HepG2 (cell line): ENCODE measurements around the gene NACC2. TPM values are rescaled to one million over a fixed set of nuclear protein-coding genes. Genes with fewer than 3 reads are reported as not detected.

Experiments used
- BCL3 ChIP-seq: sonication (generic); formaldehyde crosslinking; IDR thresholded peaks from 2 replicates; pipeline ENCODE4 v1.5.1; 2020; ENCODE audit warnings: mild to moderate bottlenecking, missing genetic modification reagents, moderate library complexity
- CREBL2 ChIP-seq: sonication (generic); formaldehyde crosslinking; IDR thresholded peaks from 2 replicates; pipeline ENCODE4 v1.8.1; 2023; ENCODE audit warnings: missing genetic modification reagents, mild to moderate bottlenecking, borderline replicate concordance
- FOSL2 ChIP-seq: sonication (generic); formaldehyde crosslinking; IDR thresholded peaks from 2 replicates; pipeline ENCODE4 v1.4.0; 2020; ENCODE audit warnings: missing genetic modification reagents
- GPBP1L1 ChIP-seq: sonication (generic); formaldehyde crosslinking; IDR thresholded peaks from 2 replicates; pipeline ENCODE4 v1.5.0; 2020; ENCODE audit warnings: mild to moderate bottlenecking, missing genetic modification reagents
- KDM5B ChIP-seq: sonication (generic); formaldehyde crosslinking; IDR thresholded peaks from 2 replicates; pipeline ENCODE4 v1.4.0; 2020; ENCODE audit warnings: missing genetic modification reagents, mild to moderate bottlenecking, borderline replicate concordance
- MXI1 ChIP-seq: IDR thresholded peaks from 3 replicates; pipeline ENCODE4 v1.6.1; 2012; ENCODE audit warnings: low read depth, low read length, inconsistent platforms, borderline replicate concordance
- NFAT5 ChIP-seq: sonication (generic); formaldehyde crosslinking; IDR thresholded peaks from 2 replicates; pipeline ENCODE4 v1.4.0; 2020; ENCODE audit warnings: missing genetic modification reagents
- PAWR ChIP-seq: sonication (generic); formaldehyde crosslinking; IDR thresholded peaks from 2 replicates; pipeline ENCODE4 v1.4.0; 2020; ENCODE audit warnings: missing genetic modification reagents, mild to moderate bottlenecking, borderline replicate concordance
- PHF8 ChIP-seq: sonication (generic); formaldehyde crosslinking; IDR thresholded peaks from 2 replicates; pipeline ENCODE4 v1.5.0; 2020; ENCODE audit warnings: missing genetic modification reagents
- RBAK ChIP-seq: sonication (generic); formaldehyde crosslinking; IDR thresholded peaks from 2 replicates; pipeline ENCODE4 v1.5.1; 2020; ENCODE audit warnings: mild to moderate bottlenecking, missing genetic modification reagents
- SMYD3 ChIP-seq: sonication (generic); formaldehyde crosslinking; IDR thresholded peaks from 2 replicates; pipeline ENCODE4 v1.8.1; 2023; ENCODE audit warnings: mild to moderate bottlenecking, missing genetic modification reagents
- SNAPC5 ChIP-seq: sonication (generic); formaldehyde crosslinking; IDR thresholded peaks from 2 replicates; pipeline ENCODE4 v1.8.1; 2023; ENCODE audit warnings: mild to moderate bottlenecking, missing genetic modification reagents, borderline replicate concordance
- SP140L ChIP-seq: sonication (generic); formaldehyde crosslinking; IDR thresholded peaks from 2 replicates; pipeline ENCODE4 v1.4.0; 2020; ENCODE audit warnings: missing genetic modification reagents, borderline replicate concordance
- ZHX1 ChIP-seq: sonication (generic); formaldehyde crosslinking; IDR thresholded peaks from 2 replicates; pipeline ENCODE4 v1.8.1; 2022; ENCODE audit warnings: low read depth, mild to moderate bottlenecking, missing genetic modification reagents
- ZNF784 ChIP-seq: sonication (generic); formaldehyde crosslinking; IDR thresholded peaks from 2 replicates; pipeline ENCODE4 v1.5.1; 2020; ENCODE audit warnings: missing genetic modification reagents, mild to moderate bottlenecking, borderline replicate concordance
- polyA plus RNA-seq, 8 experiments: library from polyadenylated mRNA; depleted of rRNA in 3 of 8; stranded (reverse) in 7 of 8; unstranded in 1 of 8; fragments of >200 nt; fragmentation: Illumina TruSeq in 4 of 8; extraction: Trizol in 4 of 8; gene quantifications; 2 replicates each; pipeline versions ENCODE4 v1.2.1 to v1.2.3, GENCODE V29; 2011 to 2016; ENCODE audit warnings: low read depth in 4 of 8, missing spikeins in 1 of 8, mixed read lengths in 1 of 8; ENCODE audit not compliant: insufficient read depth in 1 of 8
- total RNA-seq, 5 experiments: library from RNA; depleted of rRNA; stranded (reverse); fragments of >200 nt; fragmentation: Illumina TruSeq; extraction: Trizol; gene quantifications; 2 replicates each; pipeline ENCODE4 v1.2.3, GENCODE V29; 2016; ENCODE audit warnings: low read depth in 1 of 5

NACC2 gene
- total and polyA plus RNA-seq, 2 of the 13 experiments (the other 11 are each of a cell fraction or from before 2014, with no cell fraction given), result 5.9 to 12.3 TPM

GRCh38 chr9:136119061-136119882 lies 24.2 kb upstream of the NACC2 start (continued):
- no peak for TF ChIP-seq GPBP1L1 (CRISPR knock-in tag)
- no peak for TF ChIP-seq SMYD3
- TF ChIP-seq PHF8 (CRISPR knock-in tag), result peak; percentile 72
- no peak; the same call in 1 of the 2 replicates for TF ChIP-seq CREBL2 (CRISPR knock-in tag)
- peak; percentile 57; the same call in 1 of the 2 replicates for TF ChIP-seq ZHX1 (CRISPR knock-in tag)
- TF ChIP-seq KDM5B, result no peak
- no peak for TF ChIP-seq NFAT5 (CRISPR knock-in tag)
- no peak for TF ChIP-seq PAWR (CRISPR knock-in tag)
- no peak for TF ChIP-seq RBAK (CRISPR knock-in tag)
- no peak for TF ChIP-seq SP140L (CRISPR knock-in tag)
- TF ChIP-seq ZNF784 (CRISPR knock-in tag), result no peak; the same call in 1 of the 2 replicates
- no peak; the same call in 1 of the 2 replicates for TF ChIP-seq FOSL2 (CRISPR knock-in tag)
- TF ChIP-seq SNAPC5 (CRISPR knock-in tag), result no peak
- no peak; the same call in none of the 2 replicates for TF ChIP-seq BCL3 (CRISPR knock-in tag)
- TF ChIP-seq MXI1, result peak; percentile 31; the same call in 1 of the 3 replicates
